GM18526 (cell line): Measurements from ENCODE around the gene HDAC4.

ENCODE experiments used
- POLR2A ChIP-seq: IDR thresholded peaks from 3 replicates; pipeline ENCODE4 v1.6.1; 2011; ENCODE audit not compliant: insufficient read length; ENCODE audit errors: extremely low read depth

HDAC4 gene

DNA sequence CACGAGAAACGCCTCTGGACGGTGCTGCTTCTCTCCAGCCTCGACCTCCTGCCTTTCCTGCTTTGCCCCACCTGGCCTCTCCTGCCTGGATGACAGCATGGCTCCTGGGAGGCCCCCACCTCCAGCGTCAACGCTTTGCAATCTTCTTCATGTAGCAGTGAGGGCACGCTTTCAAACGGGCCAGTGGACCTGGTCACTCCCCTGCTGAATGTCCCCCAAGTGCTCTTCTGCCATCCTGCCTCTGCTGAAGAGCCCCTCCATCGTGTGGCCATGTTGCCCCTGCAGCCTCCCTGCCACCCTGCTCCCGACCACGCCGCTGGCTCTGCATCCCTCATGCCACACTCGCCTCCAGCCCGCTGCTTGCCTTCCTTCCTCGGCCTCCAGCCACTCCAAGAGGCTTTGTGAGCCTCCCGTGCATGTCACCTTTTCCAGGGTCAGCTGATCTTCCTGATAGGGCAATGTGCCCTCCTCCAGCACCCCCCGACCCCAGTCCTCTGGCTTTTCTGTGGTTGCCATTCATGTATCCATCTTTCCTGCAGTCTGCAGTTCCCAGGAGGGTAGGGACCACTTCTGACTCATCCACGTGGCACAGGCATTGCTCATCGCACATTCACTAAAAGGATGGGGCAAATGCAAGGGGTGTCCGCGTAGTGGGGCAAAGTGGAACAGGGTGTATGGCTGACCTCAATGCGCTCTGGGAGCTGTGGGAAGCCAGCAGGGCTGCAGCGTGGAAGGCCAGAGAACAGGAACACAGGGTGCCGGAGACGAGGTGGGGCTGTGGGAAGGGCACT, 284.2 kb downstream of the HDAC4 start:
- TF ChIP-seq POLR2A, result no peak

DNA sequence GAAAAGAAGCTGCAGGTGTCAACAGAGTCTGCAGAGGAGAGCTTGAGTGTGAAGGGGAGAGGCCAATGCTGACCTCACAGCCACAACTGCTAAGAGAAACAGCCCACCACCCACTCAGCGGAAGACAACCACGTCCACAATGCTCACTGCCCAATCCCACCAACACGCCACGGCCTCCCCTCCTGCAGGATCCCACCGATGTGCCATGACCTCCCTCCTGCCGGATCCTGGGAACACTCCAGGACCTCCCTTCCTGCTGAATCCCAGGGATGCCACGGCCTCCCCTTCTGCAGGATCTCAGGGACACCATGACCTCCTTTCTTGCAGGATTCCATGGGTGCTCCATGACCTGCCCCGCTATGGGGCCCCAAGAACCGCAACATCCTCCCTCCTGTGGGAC, 285.2 kb downstream of the HDAC4 start:
- no peak for TF ChIP-seq POLR2A

DNA sequence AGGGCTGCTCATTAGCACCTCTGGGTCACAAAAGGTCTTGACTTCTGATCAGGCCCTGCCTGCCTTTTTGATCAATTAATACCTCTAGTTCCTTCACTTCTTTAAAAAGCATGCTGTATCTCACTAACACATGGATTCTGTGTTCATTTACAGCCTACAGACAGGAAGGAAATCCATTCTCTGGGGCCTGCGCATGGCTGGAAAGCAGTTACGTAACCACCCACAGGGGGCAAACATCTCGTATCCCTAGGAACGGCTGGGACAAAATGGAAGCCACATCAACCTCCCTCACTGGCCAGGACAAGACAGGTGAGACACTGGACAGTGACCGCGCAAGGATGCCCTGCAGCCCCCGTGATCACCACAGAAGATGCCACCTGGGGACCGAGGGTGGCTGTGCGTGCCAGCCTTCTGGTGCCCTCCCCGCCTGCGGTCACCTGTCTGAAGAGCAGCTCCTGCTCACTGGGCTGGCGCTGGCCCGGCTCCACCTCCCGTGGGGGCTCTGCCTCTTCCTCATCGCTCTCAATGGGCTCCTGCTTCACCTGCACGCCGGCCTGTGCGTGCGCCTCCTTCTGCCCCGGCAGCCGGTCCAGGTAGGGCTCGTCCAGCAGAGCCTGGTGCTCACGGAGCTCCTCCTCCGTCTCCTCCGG, 286.1 kb downstream of the HDAC4 start:
- TF ChIP-seq POLR2A, result no peak

DNA sequence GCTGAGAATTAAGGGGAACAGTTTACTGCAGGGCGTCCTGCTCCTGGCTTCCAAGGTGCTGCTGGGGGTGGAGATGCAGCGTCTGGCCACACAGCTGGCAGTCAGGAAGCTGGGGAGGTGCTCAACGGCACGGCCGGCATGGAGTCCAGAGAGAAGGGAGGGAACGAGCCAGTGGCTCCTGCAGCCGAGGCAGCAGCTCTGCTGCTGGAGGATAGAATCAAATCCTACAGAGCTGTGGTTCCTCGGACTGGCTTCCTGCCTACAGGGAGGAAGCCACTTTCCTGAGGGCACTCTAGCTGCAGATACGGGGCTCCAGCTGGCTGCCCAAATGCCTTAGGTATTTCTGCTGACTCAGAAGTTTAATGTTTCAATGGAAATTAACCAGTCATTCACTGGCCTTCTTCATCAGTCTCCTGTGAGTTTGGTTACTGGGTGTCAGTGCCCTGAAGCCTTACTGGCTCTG, 286.7 kb downstream of the HDAC4 start:
- TF ChIP-seq POLR2A, result no peak

DNA sequence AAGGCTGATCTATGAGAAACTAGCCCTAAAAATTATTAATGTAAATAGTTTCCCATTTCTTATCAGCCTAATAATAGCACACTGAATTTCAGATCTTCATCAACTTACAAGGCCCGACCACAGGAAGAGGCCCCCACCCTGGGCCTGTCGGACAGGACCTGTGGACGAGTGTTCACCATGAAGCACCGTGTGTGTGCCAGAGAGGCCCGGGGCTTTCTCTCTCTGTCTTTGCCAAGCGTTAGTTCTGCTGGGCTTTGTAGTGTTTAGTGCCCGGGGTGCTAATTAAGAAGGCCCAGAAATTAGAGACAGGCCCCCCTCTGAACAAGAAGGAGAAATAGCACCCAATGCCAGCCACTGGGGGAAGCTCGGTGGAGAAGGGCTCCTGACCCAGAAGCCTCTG, 287.2 kb downstream of the HDAC4 start:
- TF ChIP-seq POLR2A, result no peak

DNA sequence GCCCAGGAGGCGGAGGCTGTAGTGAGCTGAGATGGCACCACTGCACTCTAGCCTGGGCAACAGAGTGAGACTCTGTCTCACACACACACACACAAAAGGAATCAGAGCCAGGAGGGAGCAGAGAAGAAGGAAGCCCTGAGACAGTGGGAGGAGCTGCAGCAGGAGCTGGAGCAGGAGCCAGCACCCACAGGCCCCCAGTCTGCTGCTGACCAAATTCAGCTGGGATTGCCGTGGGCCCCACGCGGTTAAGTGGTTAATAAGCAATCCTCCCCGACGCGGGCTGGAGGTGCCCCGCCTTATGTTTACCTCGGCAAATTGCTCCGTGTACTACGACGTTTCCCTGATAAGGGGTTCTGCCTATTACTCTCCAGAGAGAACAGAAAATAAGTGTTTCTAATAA, 287.6 kb downstream of the HDAC4 start:
- TF ChIP-seq POLR2A, result no peak

GRCh38 chr2:239112127-239112774, 288.6 kb downstream of the HDAC4 start:
- TF ChIP-seq POLR2A, result no peak

DNA sequence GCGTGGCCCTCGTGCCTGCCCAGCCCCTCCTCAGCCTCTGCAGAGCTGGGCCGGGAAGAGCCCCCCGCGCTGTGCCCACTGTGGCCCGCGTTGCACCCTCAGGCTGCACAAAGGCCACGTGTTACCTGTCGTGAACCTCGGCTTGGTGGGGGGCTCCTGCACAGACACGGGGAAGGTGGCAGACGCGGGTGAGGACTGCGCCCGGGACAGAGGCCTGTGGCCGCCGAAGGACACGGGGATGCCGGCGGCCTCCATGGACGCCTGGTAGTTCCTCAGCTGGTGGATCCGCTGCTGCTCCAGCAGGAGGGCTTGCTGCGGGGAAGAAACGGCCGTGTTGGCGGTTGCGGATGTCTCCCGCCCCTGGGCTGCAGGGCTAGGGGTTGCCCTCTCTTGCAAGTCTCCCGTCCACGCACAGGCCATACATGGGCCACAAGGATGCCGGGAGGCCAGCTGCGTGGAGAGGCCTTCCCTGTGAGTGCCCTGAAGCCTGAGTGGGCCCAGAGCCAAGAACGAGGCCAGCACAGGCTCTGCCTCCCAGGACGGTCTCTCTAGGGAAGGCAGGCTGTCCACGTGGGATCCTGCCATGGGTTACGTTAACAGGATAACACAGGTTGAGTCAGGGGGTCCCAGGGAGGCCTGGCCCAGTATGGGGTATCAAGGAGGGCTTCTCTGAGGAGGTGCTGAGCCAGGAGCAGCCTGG, 289.3 kb downstream of the HDAC4 start:
- no peak for TF ChIP-seq POLR2A

DNA sequence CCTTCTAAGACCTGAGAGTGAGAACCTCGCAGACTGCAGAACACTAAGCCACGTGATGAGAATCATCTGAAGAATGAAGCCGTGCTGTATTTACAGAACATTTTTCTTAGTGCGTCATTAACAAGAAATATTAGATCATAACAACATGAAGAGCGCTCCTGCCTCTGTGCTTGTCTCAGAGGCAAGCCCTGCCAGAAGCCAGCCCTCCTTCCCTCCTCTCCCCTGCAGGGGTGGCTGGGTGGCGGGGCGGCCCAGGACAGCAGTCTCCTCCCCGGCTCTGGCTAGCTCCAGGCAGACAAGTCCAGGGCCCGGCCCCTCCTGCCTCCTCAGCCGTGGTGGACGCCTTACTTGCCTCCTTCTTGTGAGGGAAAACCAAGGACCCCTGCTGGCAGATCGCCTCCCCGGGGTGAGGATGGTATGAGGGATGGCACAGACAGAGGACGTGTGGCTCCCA, 290.2 kb downstream of the HDAC4 start:
- no peak for TF ChIP-seq POLR2A

DNA sequence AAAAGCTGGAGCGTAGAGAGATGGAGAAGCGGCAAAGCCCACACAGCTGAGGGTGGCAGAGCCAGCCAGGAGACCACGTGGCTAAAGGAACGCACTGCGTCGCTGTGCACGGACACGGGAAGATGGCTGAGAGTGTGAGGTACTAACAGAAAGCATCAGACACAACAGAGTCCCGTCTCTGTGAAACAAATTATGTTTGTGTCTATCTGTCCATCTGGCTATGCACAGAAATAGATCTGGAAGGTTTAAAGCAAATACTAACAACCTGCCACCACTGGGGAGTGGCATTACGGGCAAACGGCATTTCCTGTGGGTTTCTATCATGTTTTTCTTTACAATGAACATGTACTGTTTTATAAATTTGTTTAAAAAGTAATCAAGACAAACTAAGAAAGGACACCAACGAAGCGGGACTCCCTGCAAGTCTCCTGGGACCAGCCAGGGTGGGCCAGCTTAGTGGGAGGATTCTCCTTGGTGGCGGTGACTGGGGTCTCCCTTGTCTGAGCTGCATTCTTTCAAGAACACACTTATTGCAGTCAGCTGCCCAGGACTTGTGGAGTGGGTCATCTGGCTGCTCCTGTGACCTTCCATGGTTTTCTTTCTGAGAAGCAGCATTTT, 290.8 kb downstream of the HDAC4 start:
- no peak for TF ChIP-seq POLR2A

- no peak for TF ChIP-seq POLR2A
Observed at GRCh38 chr2:239109041-239109927, 291.5 kb downstream of the HDAC4 start.

DNA sequence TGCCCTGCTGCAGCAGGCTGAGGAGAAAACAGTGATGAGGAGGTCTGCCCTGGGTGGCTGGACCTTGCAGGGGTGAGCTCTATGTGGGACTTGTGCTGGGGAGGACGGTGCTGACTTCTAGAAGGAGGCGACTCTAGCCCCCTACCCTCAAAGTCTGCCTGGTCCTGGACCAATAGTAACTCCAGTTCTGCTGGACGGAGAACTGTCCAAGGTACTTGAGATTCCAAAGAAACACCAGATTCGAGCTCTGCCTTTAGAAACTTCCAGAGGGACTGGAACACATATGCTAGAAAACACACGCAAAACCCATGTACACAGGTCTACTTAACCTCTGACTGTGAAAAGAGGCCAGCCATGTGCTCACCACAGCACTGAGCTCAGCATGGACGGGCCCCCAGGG, 292.4 kb downstream of the HDAC4 start:
- TF ChIP-seq POLR2A, result no peak

DNA sequence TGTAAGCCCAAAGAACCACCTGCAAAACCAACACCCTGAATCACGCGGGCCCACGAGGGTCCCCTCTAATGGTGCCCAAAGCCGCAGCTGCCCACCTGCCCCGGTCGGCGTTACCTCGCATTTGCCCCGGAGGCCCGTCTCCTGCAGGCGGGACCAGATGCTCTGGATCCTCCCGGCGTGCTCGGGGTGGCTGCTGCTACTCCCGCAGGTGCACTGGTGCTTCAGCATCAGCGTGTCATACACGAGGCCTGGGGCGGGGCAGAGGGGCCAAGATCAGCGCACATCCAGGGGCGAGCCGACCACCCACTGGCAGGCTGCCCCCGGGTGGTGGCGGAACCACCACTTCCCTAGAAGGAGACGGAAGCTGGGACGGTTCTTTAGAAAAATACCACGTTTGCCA, 292.9 kb downstream of the HDAC4 start:
- no peak for TF ChIP-seq POLR2A

DNA sequence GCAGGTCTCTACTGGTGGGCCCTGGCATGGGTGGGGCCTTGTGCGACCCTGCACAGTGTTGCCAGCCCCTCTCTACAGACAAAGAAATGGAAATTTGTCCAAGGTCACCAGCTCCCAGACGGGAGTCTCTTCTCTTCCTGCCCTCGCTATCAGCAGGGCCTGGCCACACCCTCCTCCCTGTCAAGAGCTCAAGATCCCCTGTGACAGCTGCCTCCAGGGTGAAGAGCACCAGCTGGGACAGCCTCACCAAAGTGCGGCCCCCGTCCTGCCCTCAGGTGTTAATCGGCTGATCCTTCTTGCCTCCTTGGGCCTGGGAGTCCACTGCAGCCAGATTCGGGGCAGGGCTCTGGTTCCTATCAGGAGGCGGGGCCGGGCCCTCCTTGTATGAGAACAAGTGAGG, 293.9 kb downstream of the HDAC4 start:
- no peak for TF ChIP-seq POLR2A
